H1 (cell line): ENCODE data around the gene ZNF200. TPM values are rescaled to one million over a fixed set of nuclear protein-coding genes. Genes with fewer than 3 reads are reported as not detected.

Source experiments
- CTCF ChIA-PET: fragments of 300-600 bp; sonication (Branson Sonifier 250); formaldehyde crosslinking; loops from one replicate; lab custom pipeline; 2021; ENCODE audit not compliant: partially characterized antibody; lab: Charles Lee
- POLR2A ChIA-PET: fragments of 300-600 bp; sonication (Branson Sonifier 250); formaldehyde crosslinking; loops from one replicate; lab custom pipeline; 2021; ENCODE audit warnings: inconsistent platforms; ENCODE audit not compliant: partially characterized antibody; lab: Charles Lee
- DNase-seq, 2 experiments: peaks; one replicate each; pipeline versions ENCODE4 v3.0.0 to v3.0.0-alpha.2; 2010 to 2022; ENCODE audit warnings: low spot score in 2 of 2, low read depth in 1 of 2, mixed read lengths in 1 of 2
- FAIRE-seq: peaks from 2 replicates; lab custom pipeline; 2011; peaks lifted over from hg19 to GRCh38; lab: Jason Lieb, UNC
- H2AFZ ChIP-seq: 2 replicates; pipeline ENCODE4 v1.8.1; 2012; ENCODE audit warnings: low read length, inconsistent platforms
- H2AK5ac ChIP-seq: 2 replicates; pipeline ENCODE4 v1.6.1; 2013; ENCODE audit warnings: low read depth, low read length
- H2BK120ac ChIP-seq: replicated peaks from 2 replicates; pipeline ENCODE3; 2013; ENCODE audit warnings: low read depth, low read length, inconsistent platforms
- H2BK12ac ChIP-seq: 2 replicates; pipeline ENCODE4 v1.6.1; 2013; ENCODE audit warnings: low read depth, low read length
- H2BK15ac ChIP-seq: 2 replicates; pipeline ENCODE4 v1.6.1; 2013; ENCODE audit warnings: low read length
- H2BK20ac ChIP-seq: 2 replicates; pipeline ENCODE4 v1.6.1; 2013; ENCODE audit warnings: low read length
- H2BK5ac ChIP-seq: 2 replicates; pipeline ENCODE4 v1.6.1; 2013; ENCODE audit warnings: low read depth, low read length
- H3K14ac ChIP-seq: 2 replicates; pipeline ENCODE4 v1.6.1; 2013; ENCODE audit warnings: inconsistent platforms; ENCODE audit not compliant: insufficient read length
- H3K18ac ChIP-seq: 2 replicates; pipeline ENCODE4 v1.6.1; 2013; ENCODE audit warnings: low read length; ENCODE audit errors: extremely low read depth
- H3K23ac ChIP-seq: 2 replicates; pipeline ENCODE4 v1.6.1; 2013; ENCODE audit warnings: inconsistent platforms; ENCODE audit not compliant: insufficient read length
- H3K23me2 ChIP-seq: 2 replicates; pipeline ENCODE4 v1.6.1; 2013; ENCODE audit warnings: low read depth, low read length
- H3K27ac ChIP-seq: 2 replicates; pipeline ENCODE4 v1.6.1; 2011; ENCODE audit warnings: low read depth, low read length, inconsistent platforms
- H3K27me3 ChIP-seq, 4 experiments: replicated peaks in 1 of 4; 1 replicate in 1 of 4; 2 replicates in 3 of 4; pipeline versions ENCODE4 v1.6.1 to v1.8.1; 2011 to 2013; ENCODE audit warnings: low read length in 3 of 4, mild to moderate bottlenecking in 3 of 4, inconsistent platforms in 2 of 4, mixed read lengths in 2 of 4, moderate library complexity in 1 of 4; ENCODE audit not compliant: control insufficient read depth in 3 of 4, insufficient read depth in 3 of 4; ENCODE audit errors: extremely low read depth in 1 of 4
- H3K36me3 ChIP-seq, 4 experiments: 2 replicates each; pipeline versions ENCODE4 v1.6.1 to v1.8.1; 2011 to 2013; ENCODE audit warnings: mild to moderate bottlenecking in 4 of 4, low read length in 3 of 4, moderate library complexity in 2 of 4, control low read depth in 1 of 4, inconsistent platforms in 1 of 4; ENCODE audit not compliant: insufficient read depth in 4 of 4, control insufficient read depth in 2 of 4
- H3K4ac ChIP-seq: replicated peaks from 2 replicates; pipeline ENCODE3; 2013; ENCODE audit warnings: low read length, low read depth, mixed read lengths, inconsistent platforms; ENCODE audit not compliant: insufficient read length
- H3K4me1 ChIP-seq, 4 experiments: replicated peaks in 1 of 4; 1 replicate in 1 of 4; 2 replicates in 3 of 4; pipeline versions ENCODE4 v1.6.1 to v1.8.1; 2011 to 2013; ENCODE audit warnings: low read length in 3 of 4, inconsistent platforms in 2 of 4, mixed read lengths in 1 of 4; ENCODE audit not compliant: insufficient read depth in 4 of 4, control insufficient read depth in 3 of 4
- H3K4me2 ChIP-seq, 2 experiments: 2 replicates each; pipeline versions ENCODE4 v1.6.1 to v1.8.1; 2011 to 2013; ENCODE audit warnings: low read depth in 2 of 2, low read length in 2 of 2, control low read depth in 1 of 2, inconsistent platforms in 1 of 2, mild to moderate bottlenecking in 1 of 2; ENCODE audit not compliant: insufficient read depth in 1 of 2
- H3K4me3 ChIP-seq, 4 experiments: fragments of 200-600, 300-600 bp in 1 of 4; sonication (generic), shearing (Covaris generic), sonication (Bioruptor Twin) in 1 of 4; 2 replicates each; pipeline versions ENCODE4 v1.5.1 to v1.8.1; 2011 to 2016; ENCODE audit warnings: low read length in 4 of 4, low read depth in 3 of 4, control low read depth in 2 of 4, inconsistent platforms in 2 of 4, mild to moderate bottlenecking in 2 of 4, mixed read lengths in 1 of 4, moderate library complexity in 1 of 4; ENCODE audit not compliant: insufficient read depth in 2 of 4; ENCODE audit errors: extremely low read depth in 1 of 4
- H3K56ac ChIP-seq: replicated peaks from 2 replicates; pipeline ENCODE3; 2013; ENCODE audit warnings: low read depth, mild to moderate bottlenecking, mixed read lengths, low read length, inconsistent platforms; ENCODE audit not compliant: insufficient read length
- H3K79me1 ChIP-seq: 2 replicates; pipeline ENCODE4 v1.6.1; 2013; ENCODE audit warnings: low read depth, low read length, control low read depth
- H3K79me2 ChIP-seq, 2 experiments: 2 replicates each; pipeline versions ENCODE4 v1.6.1 to v1.8.1; 2012 to 2013; ENCODE audit warnings: low read length in 2 of 2, mild to moderate bottlenecking in 2 of 2, inconsistent platforms in 1 of 2; ENCODE audit not compliant: insufficient read depth in 2 of 2, control insufficient read depth in 1 of 2
- H3K9ac ChIP-seq, 4 experiments: replicated peaks in 1 of 4; 1 replicate in 1 of 4; 2 replicates in 3 of 4; pipeline versions ENCODE4 v1.6.1 to v1.8.1; 2011 to 2013; ENCODE audit warnings: low read depth in 3 of 4, low read length in 3 of 4, control low read depth in 2 of 4, mild to moderate bottlenecking in 2 of 4, moderate library complexity in 2 of 4, inconsistent platforms in 1 of 4; ENCODE audit errors: extremely low read depth in 1 of 4
- H3K9me3 ChIP-seq, 2 experiments: 2 replicates each; pipeline versions ENCODE4 v1.6.1 to v1.8.1; 2012 to 2013; ENCODE audit warnings: mild to moderate bottlenecking in 2 of 2, moderate library complexity in 2 of 2, control low read depth in 1 of 2, inconsistent platforms in 1 of 2, low read depth in 1 of 2, low read length in 1 of 2, mixed read lengths in 1 of 2; ENCODE audit not compliant: insufficient read depth in 2 of 2
- H4K20me1 ChIP-seq, 2 experiments: replicated peaks in 1 of 2; 2 replicates each; pipeline versions ENCODE3 to v1.8.1; 2011 to 2013; ENCODE audit warnings: inconsistent platforms in 2 of 2, low read length in 2 of 2, mild to moderate bottlenecking in 1 of 2; ENCODE audit not compliant: insufficient read depth in 2 of 2, control insufficient read depth in 1 of 2
- H4K5ac ChIP-seq: 2 replicates; pipeline ENCODE4 v1.6.1; 2013; ENCODE audit warnings: low read length, low read depth, mixed read lengths, inconsistent platforms; ENCODE audit not compliant: insufficient read length
- H4K8ac ChIP-seq: 2 replicates; pipeline ENCODE4 v1.8.0; 2013; ENCODE audit warnings: mild to moderate bottlenecking, moderate library complexity, low read length, inconsistent platforms; ENCODE audit not compliant: insufficient read depth; ENCODE audit errors: extremely low read depth
- H4K91ac ChIP-seq: replicated peaks from 2 replicates; pipeline ENCODE3; 2013; ENCODE audit warnings: low read length, mixed read lengths, inconsistent platforms; ENCODE audit not compliant: insufficient read length
- BACH1 ChIP-seq: IDR thresholded peaks from 2 replicates; pipeline ENCODE4 v1.6.1; 2012; ENCODE audit warnings: low read length, improper control_type of control experiment
- HDAC2 ChIP-seq, 2 experiments: fragments of 300-600 bp in 1 of 2; sonication (generic) in 1 of 2; IDR thresholded peaks; 2 replicates each; pipeline ENCODE4 v1.6.1; 2011 to 2012; ENCODE audit warnings: low read depth in 2 of 2, low read length in 2 of 2, mild to moderate bottlenecking in 2 of 2, moderate library complexity in 2 of 2, borderline replicate concordance in 1 of 2, inconsistent platforms in 1 of 2
- JUND ChIP-seq: IDR thresholded peaks from 2 replicates; pipeline ENCODE4 v1.6.1; 2011; ENCODE audit warnings: mild to moderate bottlenecking, improper control_type of control experiment, low read length
- KDM5A ChIP-seq: fragments of 200-600 bp; IDR thresholded peaks from 2 replicates; pipeline ENCODE4 v1.7.1; 2012; ENCODE audit warnings: mild to moderate bottlenecking, low read length, inconsistent platforms, mixed read lengths
- RBBP5 ChIP-seq: IDR thresholded peaks from 2 replicates; pipeline ENCODE4 v1.7.1; 2012; ENCODE audit warnings: low read depth, mild to moderate bottlenecking, inconsistent platforms, low read length, moderate library complexity, borderline replicate concordance
- SAP30 ChIP-seq: fragments of 300-600 bp; sonication (generic); IDR thresholded peaks from 2 replicates; pipeline ENCODE4 v1.7.1; 2012; ENCODE audit warnings: low read length, moderate library complexity, mild to moderate bottlenecking, inconsistent platforms; ENCODE audit not compliant: insufficient read depth, insufficient replicate concordance
- SIN3A ChIP-seq, 2 experiments: IDR thresholded peaks in 1 of 2; conservative IDR thresholded peaks in 1 of 2; 2 replicates each; pipeline ENCODE4 v1.6.1; 2011 to 2012; ENCODE audit warnings: low read length in 2 of 2, improper control_type of control experiment in 1 of 2, low read depth in 1 of 2, mild to moderate bottlenecking in 1 of 2
- SIX5 ChIP-seq: IDR thresholded peaks from 2 replicates; pipeline ENCODE4 v1.6.1; 2011; ENCODE audit warnings: mild to moderate bottlenecking, low read depth, low read length
- SP2 ChIP-seq: IDR thresholded peaks from 2 replicates; pipeline ENCODE4 v1.6.1; 2012; ENCODE audit warnings: mild to moderate bottlenecking, low read length, inconsistent platforms
- WGBS, 2 experiments: shearing (Covaris generic) in 1 of 2; methylation state at CpG; one replicate each; pipeline versions ENCODE4 v1.1.6 to v1.1.7; 2013 to 2015; ENCODE audit warnings: low lambda C conversion rate in 2 of 2, mixed read lengths in 2 of 2, inconsistent platforms in 1 of 2, low coverage in 1 of 2, missing lambda C conversion rate in 1 of 2; ENCODE audit not compliant: insufficient replicate concordance in 2 of 2, insufficient coverage in 1 of 2, insufficient read length in 1 of 2; ENCODE audit errors: extremely low coverage in 1 of 2, missing lambda C conversion rate in 1 of 2; 5-methylcytosine and 5-hydroxymethylcytosine counted together
- polyA plus RNA-seq, 7 experiments: library from polyadenylated mRNA; depleted of rRNA in 3 of 7; stranded (reverse) in 5 of 7; unstranded in 2 of 7; fragments of >200 nt in 5 of 7; fragments of 200-250 nt in 2 of 7; gene quantifications; 1 replicate in 5 of 7; 2 replicates in 1 of 7; 4 replicates in 1 of 7; pipeline versions ENCODE4 v1.2.1 to v1.2.3, GENCODE V29; 2011 to 2013; ENCODE audit warnings: missing spikeins in 2 of 7, mixed read lengths in 2 of 7
- total RNA-seq: library from RNA; stranded (reverse); fragmentation: NEBNext Ultra II Directional; extraction: Animal tissue kit (Norgen Biotek cat#: 25700); gene quantifications from 2 replicates; pipeline ENCODE4 v1.2.1, GENCODE V29; 2021

ZNF200 gene
- total and polyA plus RNA-seq, 2 of the 8 experiments (the other 6 are each of a cell fraction or from before 2014, with no cell fraction given) = 2.7 to 9.9 TPM

DNA sequence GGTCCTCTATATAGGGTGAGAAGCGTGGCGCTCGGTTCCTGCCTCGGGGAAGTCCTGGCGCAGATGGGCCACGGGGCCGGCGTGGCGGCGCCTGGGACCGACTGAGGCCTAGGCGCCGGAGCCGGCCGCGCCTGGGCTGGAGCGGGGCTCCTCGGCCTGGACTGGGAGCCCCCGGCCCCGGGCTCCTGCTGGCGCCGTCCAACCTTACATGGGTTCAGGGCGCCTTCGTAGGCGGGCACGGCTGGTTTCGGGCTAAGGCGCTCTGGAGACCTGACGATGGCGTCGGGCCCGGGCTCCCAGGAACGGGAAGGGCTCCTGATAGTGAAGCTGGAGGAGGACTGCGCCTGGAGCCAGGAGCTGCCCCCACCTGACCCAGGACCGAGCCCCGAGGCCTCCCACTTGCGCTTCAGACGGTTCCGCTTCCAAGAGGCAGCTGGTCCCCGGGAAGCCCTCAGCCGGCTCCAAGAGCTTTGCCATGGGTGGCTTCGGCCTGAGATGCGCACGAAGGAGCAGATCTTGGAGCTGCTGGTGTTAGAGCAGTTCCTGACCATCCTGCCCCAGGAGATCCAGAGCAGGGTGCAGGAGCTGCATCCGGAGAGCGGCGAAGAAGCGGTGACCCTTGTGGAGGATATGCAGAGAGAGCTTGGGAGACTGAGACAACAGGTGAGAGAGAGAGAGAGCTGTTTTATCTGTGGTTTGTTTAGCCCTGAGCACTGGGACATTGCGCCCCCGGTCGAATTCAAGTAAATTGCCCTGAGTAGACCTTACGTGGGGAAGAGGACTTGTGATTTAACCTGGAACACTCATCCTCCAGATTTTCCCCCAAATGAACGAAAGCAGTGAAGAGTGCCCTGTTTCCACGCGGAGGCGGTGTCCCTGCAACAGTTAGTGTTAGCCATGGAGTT is 48.8 kb upstream of the ZNF200 start:
- peaks cover 5 to 9% of the 10 kb centered on the region in 2 experiments for H4K20me1 ChIP-seq
- peak overlapping the region; percentile 9 for H4K5ac ChIP-seq
- peak overlapping the region; percentile 99 for H3K4me2 ChIP-seq
- H4K91ac ChIP-seq = no peak overlapping the region
- peak overlapping the region; percentile 81 to 99 (median 97) for H3K4me3 ChIP-seq
- no peak overlapping the region for H2BK15ac ChIP-seq
- no peaks in the 10 kb centered on the region for H3K27me3 ChIP-seq
- H2BK12ac ChIP-seq = no peak overlapping the region; the same call in 1 of the 2 replicates
- H3K18ac ChIP-seq = no peak overlapping the region
- H3K4me1 ChIP-seq = peaks cover 0 to 8% (median 1%) of the 10 kb centered on the region in 4 experiments; a peak in 4 of 7 replicates
- peaks cover 12% of the 10 kb centered on the region for H3K79me1 ChIP-seq
- H3K4ac ChIP-seq = peak overlapping the region; percentile 75
- POLR2A ChIA-PET = interaction anchor here (0.5 to 5.3 kb wide), 22 partner anchors 9 to 393 kb away, joined by 3 to 64 read pairs (median 4); partner anchors contain the start of genes NAA60, TIGD7, ZNF200 and ZNF597
- no peak overlapping the region for H2AFZ ChIP-seq
- CTCF ChIA-PET = interaction anchor here (0.7 to 2.2 kb wide), 5 partner anchors 12 to 50 kb away, joined by 3 to 12 read pairs (median 4); no protein-coding TSS in a partner anchor
- FAIRE-seq (no peak), DNase-seq (no peak)
- peak overlapping the region; percentile 97 for H3K27ac ChIP-seq
- 8% methylated on average over 54 of the region's 56 CpGs; no CpG with 5 or more reads in 1 of the 2 experiments for WGBS, 2 experiments
- H2BK120ac ChIP-seq = no peak overlapping the region
- H3K9me3 ChIP-seq = peaks cover 15 to 20% of the 10 kb centered on the region in 2 experiments
- peaks cover 7 to 32% (median 22%) of the 10 kb centered on the region in 4 experiments; a peak in 7 of 8 replicates for H3K36me3 ChIP-seq
- no peak overlapping the region for H2AK5ac ChIP-seq
- peaks cover 20 to 44% of the 10 kb centered on the region in 2 experiments for H3K79me2 ChIP-seq
- peaks cover 8% of the 10 kb centered on the region for H3K23me2 ChIP-seq
- H3K14ac ChIP-seq = no peak overlapping the region
- H2BK20ac ChIP-seq = no peak overlapping the region
- no peak overlapping the region for H3K23ac ChIP-seq
- peak overlapping the region; percentile 86 to 94 (median 91) for H3K9ac ChIP-seq
- peak overlapping the region; percentile 96 for H4K8ac ChIP-seq
- no peak overlapping the region; the same call in 1 of the 2 replicates for H2BK5ac ChIP-seq
- H3K56ac ChIP-seq = peak overlapping the region; percentile 70
- TF ChIP-seq SP2 (no peak), BACH1 (peak; percentile 79; the same call in 1 of the 2 replicates), HDAC2 (IDR thresholded peaks at IDR 0.05; ENCODE audit: borderline replicate concordance in 1 of 2, low read depth in 2 of 2, low read length in 2 of 2) (0 out of 4 replicates have a peak, but pooled peaks of 1 of the 2 experiments have one; percentile 66), KDM5A (0 out of 2 replicates have a peak, but pooled peaks have one; percentile 3), JUND (no peak), RBBP5 (0 out of 2 replicates have a peak, but pooled peaks have one; percentile 65), SAP30 (peak; percentile 39), SIX5 (no peak), SIN3A (conservative IDR thresholded peaks at IDR 0.05 in 1 of 2, IDR thresholded peaks at IDR 0.05 in 1 of 2; ENCODE audit: low read depth in 1 of 2, low read length in 2 of 2) (0 out of 4 replicates have a peak, but pooled peaks of 1 of the 2 experiments have one; percentile 2)
